ENCODE results near the gene TMEM9B.
A peak's percentile ranks its signal among the peaks of the same experiment; 100 is the strongest.
"Not testable (repeated sequence)": the region's sequence is repeated elsewhere in the genome, so short reads cannot be mapped to it uniquely, and the experiment has no call there.

TMEM9B gene

GRCh38 chr11:8964324-8965320, at the start of gene TMEM9B:
Gene TMEM9B, minus strand, starts transcription at chr11:8964442. Its CDS starts 129 bp downstream, at chr11:8964313.
- peak; percentile 39 for DNase-seq (ENCODE audit: low read depth)
- peak within 1 kb of the TSS; percentile 90 for H3K4me3 ChIP-seq (ENCODE audit: low read depth, low read length)

GRCh38 chr11:9013373-9013772, 49.1 kb upstream of the TMEM9B start:
- no peak for DNase-seq (ENCODE audit: low read depth)
- H3K4me3 ChIP-seq (ENCODE audit: low read depth, low read length): no peak overlapping the region

GRCh38 chr11:9009538-9009937, 45.3 kb upstream of the TMEM9B start:
- not testable (repeated sequence) for DNase-seq (ENCODE audit: low read depth); H3K4me3 ChIP-seq (ENCODE audit: low read depth, low read length)

- DNase-seq (ENCODE audit: low read depth): no peak
- H3K4me3 ChIP-seq (ENCODE audit: low read depth, low read length): no peak overlapping the region
Observed at GRCh38 chr11:9008661-9009060, 44.4 kb upstream of the TMEM9B start.

- DNase-seq (ENCODE audit: low read depth): no peak
Observed at GRCh38 chr11:9008011-9008550, 43.8 kb upstream of the TMEM9B start.

GRCh38 chr11:9005087-9005486, 40.8 kb upstream of the TMEM9B start:
- DNase-seq (ENCODE audit: low read depth): no peak
- H3K4me3 ChIP-seq (ENCODE audit: low read depth, low read length): no peak overlapping the region

More at GRCh38 chr11:9008011-9008550, 43.8 kb upstream of the TMEM9B start:
- H3K4me3 ChIP-seq (ENCODE audit: low read depth, low read length): no peak overlapping the region

- no peak for DNase-seq (ENCODE audit: low read depth)
- peak overlapping the region; percentile 52 for H3K4me3 ChIP-seq (ENCODE audit: low read depth, low read length)
Observed at GRCh38 chr11:9004183-9004926, 40.1 kb upstream of the TMEM9B start.

GRCh38 chr11:9003573-9004182, 39.4 kb upstream of the TMEM9B start, which contains the start of gene NRIP3:
Gene NRIP3, minus strand, starts transcription at chr11:9004001. Its CDS starts 66 bp downstream, at chr11:9003935.
- H3K4me3 ChIP-seq (ENCODE audit: low read depth, low read length): peak within 1 kb of the TSS; percentile 52
- no peak for DNase-seq (ENCODE audit: low read depth)

GRCh38 chr11:9002920-9003572, 38.8 kb upstream of the TMEM9B start:
- peak overlapping the region; percentile 52 for H3K4me3 ChIP-seq (ENCODE audit: low read depth, low read length)
- no peak for DNase-seq (ENCODE audit: low read depth)

- no peak overlapping the region for H3K4me3 ChIP-seq (ENCODE audit: low read depth, low read length)
- peak; percentile 60 for DNase-seq (ENCODE audit: low read depth)
Observed at GRCh38 chr11:9001736-9002135, 37.5 kb upstream of the TMEM9B start.

- H3K4me3 ChIP-seq (ENCODE audit: low read depth, low read length): no peak overlapping the region
- DNase-seq (ENCODE audit: low read depth): no peak
Observed at GRCh38 chr11:8998017-8998416, 33.8 kb upstream of the TMEM9B start.

GRCh38 chr11:8997451-8997850, 33.2 kb upstream of the TMEM9B start:
- no peak for DNase-seq (ENCODE audit: low read depth)
- no peak overlapping the region for H3K4me3 ChIP-seq (ENCODE audit: low read depth, low read length)

GRCh38 chr11:8989453-8989852, 25.2 kb upstream of the TMEM9B start:
- H3K4me3 ChIP-seq (ENCODE audit: low read depth, low read length): no peak overlapping the region
- DNase-seq (ENCODE audit: low read depth): peak; percentile 15

GRCh38 chr11:8988329-8989234, 24.3 kb upstream of the TMEM9B start:
- no peak for DNase-seq (ENCODE audit: low read depth)
- no peak overlapping the region for H3K4me3 ChIP-seq (ENCODE audit: low read depth, low read length)

GRCh38 chr11:8987446-8987845, 23.2 kb upstream of the TMEM9B start:
- no peak overlapping the region for H3K4me3 ChIP-seq (ENCODE audit: low read depth, low read length)
- DNase-seq (ENCODE audit: low read depth): no peak

GRCh38 chr11:8986772-8987171, 22.5 kb upstream of the TMEM9B start:
- DNase-seq (ENCODE audit: low read depth); H3K4me3 ChIP-seq (ENCODE audit: low read depth, low read length): not testable (repeated sequence)

- no peak for DNase-seq (ENCODE audit: low read depth)
Observed at GRCh38 chr11:8985462-8985861, 21.2 kb upstream of the TMEM9B start.

GRCh38 chr11:8983552-8983951, 19.3 kb upstream of the TMEM9B start:
- no peak overlapping the region for H3K4me3 ChIP-seq (ENCODE audit: low read depth, low read length)
- DNase-seq (ENCODE audit: low read depth): no peak

More at GRCh38 chr11:8985462-8985861, 21.2 kb upstream of the TMEM9B start:
- no peak overlapping the region for H3K4me3 ChIP-seq (ENCODE audit: low read depth, low read length)
